Measurements from ENCODE around the gene GRIN2C.

GRIN2C gene

DNA sequence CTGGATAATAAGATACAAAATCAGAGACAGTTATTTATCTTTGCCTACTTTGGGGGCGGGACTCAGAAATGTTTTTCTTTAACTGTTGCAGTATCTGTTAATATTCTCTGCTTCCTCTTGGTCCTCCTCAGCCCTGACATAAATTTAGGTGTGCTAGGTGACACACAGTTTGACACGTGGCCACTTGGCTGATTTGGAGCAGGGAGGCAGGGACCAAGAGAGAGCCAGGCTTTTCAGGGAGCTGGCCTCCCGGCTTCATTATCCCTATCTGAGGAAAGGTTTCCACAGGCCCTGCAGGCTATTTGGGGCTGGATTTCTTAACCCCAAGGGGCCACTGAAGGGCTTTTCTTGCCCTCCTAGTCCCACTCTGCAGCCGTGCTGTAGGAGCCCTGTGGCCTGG, 63.5 kb downstream of the GRIN2C start:
- no peak for DNase-seq

DNA sequence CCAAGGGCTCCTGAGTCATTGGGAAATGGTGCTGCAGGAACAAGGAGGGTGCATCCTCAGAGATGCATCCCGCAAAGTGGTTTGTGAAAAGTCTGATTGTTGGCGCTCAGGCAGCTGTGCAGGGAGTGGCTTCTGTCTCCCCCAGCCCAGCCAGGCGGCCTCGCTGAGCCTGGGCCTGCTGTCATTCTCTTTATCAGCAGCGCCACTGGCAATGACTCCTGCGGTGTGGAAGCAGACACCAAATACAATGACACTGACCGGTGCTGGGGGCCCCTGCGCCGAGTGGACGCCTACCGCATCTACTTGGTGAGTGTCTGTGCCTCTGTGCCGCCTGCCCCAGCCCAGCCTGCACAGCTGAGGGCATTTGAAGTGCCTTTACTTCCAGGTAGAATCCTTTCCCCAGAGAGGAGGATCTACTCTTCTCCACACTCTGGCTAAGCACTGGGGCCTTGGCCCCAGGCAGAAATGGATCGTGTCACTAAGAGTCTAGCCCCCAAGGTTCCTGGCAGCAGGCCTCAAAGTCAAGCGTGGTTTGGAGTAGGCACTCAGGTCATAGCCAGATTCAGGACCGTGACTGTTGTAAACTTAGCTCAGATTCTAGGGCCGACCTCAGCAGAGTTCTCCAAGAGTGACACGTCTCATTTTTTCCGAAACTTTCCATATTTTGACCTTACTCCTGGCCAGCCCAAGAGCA, 64.2 kb downstream of the GRIN2C start:
- DNase-seq = no peak

DNA sequence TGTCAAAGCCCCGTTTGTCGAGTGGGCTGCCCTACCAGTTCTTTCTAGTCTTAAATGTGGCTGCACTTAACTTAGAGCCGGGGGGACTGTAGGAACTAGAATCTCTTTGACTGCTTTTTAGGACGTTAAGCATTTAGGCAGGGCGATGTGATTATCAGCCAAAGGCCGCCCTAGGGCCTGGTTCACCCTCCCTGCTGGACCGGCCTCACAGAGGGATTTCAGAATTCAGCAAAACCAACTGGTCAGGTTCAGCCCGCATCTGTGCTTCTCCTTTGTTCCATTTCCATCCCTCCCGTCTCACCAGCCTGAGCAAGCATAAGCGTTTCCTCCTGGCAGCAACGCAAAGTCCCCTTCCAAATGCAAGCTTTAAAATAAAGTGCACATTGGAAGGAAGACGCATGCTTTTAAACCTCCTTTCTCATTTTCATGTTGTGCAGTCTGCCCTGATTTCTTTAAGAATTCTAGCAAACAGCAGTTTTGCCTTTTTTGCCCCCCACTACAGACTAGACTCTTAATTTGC, 67.0 kb downstream of the GRIN2C start:
- DNase-seq = no peak
